Adipose tissue (tissue), 3 donors: ENCODE results near the gene UPK3BL2. TPM values are rescaled to one million over a fixed set of nuclear protein-coding genes. Genes with fewer than 3 reads are reported as not detected.
"Not testable (repeated sequence)": the region's sequence is repeated elsewhere in the genome, so short reads cannot be mapped to it uniquely, and the experiment has no call there.

Experiments used
- H3K27ac ChIP-seq: one replicate; pipeline ENCODE4 v1.5.1; 2013; ENCODE audit warnings: low read depth, low read length
- WGBS, 3 donors: extraction: QIAGEN DNeasy Blood & Tissue Kit; methylation state at CpG; one replicate each; pipeline ENCODE4 v1.1.7; 2013; 5-methylcytosine and 5-hydroxymethylcytosine counted together
- polyA plus RNA-seq, 3 donors: library from polyadenylated mRNA; stranded (reverse); fragments of 200-250 nt; gene quantifications; one replicate each; pipeline ENCODE4 v1.2.3, GENCODE V29; 2013
- donor health status: healthy with polysubstance abuse.
- donor health status: Bipolar disorder and iron deficiency.
- donor health status: healthy.

UPK3BL2 gene
- polyA plus RNA-seq, 3 donors: 3.6 to 9.8 (median 6.8) TPM

DNA sequence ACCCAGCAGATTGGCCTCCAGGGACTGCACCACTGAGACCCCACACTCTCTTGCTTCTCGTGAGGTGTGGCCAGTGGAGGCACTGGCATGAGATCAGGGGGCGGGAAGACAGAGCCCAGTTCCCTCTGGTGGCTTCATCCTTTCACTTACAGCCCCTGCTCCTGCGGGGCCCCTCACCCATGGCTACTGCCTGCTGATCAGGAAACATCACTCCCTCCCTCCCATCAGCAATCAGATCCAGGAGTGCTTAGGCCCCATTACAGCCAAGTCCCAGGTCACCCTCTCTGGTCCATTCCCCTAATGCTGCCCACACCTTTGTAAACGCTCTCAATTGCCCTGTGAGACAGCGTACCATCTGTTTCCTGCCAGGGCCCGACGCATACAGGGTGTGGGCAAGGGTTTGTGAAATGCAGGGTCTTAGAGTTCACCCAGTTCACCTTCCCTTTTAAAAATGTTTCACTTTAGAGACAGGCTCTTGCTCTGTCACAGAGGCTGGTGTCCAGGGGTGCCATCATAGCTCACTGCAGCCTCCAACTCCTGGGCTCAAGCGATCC, 8.4 kb downstream of the UPK3BL2 start:
- WGBS, 3 donors: 24 to 79% (median 73%) methylated on average over 3 to 4 of the region's 8 CpGs

DNA sequence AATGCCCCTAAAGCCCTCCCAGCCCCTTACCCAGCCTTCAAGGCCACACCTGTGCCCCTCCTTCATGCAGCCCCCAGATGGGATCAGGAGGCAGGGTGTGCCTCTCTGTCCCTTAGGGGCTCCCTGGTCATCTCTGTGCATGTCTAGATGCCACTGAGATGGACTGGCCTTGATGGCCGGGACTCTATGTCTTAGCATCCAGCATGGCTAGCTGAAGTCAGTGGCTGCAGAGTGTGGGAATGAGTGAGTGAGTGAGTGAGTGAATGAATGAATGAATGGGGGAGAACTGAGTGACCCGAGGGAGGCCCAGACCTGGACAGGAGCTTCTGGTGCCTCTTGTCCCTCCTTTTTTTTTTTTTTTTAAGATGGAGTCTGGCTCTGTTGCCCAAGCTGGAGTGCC, 11.4 kb downstream of the UPK3BL2 start:
- H3K27ac ChIP-seq: not testable (repeated sequence)
- 92 to 98% (median 94%) methylated on average over 2 of the region's 2 CpGs for WGBS, 3 donors

More for the DNA sequence above, 8.4 kb downstream of the UPK3BL2 start:
- not testable (repeated sequence) for H3K27ac ChIP-seq

DNA sequence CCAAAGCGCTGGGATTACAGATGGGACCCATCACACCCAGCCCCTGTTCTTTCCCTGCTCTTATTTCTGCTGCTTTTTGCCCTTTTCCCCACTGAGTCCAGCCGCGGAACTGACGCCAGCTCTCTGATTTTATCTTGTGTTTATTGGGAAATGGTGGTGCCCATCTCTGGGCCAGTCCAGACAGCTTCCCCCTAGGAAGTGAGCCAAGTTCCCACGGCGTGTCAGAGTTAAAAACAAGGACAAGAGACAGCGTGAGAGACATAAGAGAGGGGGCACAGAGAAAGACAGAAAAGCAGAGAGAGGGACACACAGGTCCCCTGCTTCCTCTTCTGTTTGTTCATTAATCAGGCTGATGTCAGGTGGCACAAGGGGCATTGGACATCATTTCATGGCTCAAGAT, 11.9 kb downstream of the UPK3BL2 start:
- H3K27ac ChIP-seq: not testable (repeated sequence)
- no CpG with 5 or more reads among the region's 7 CpGs for WGBS, 3 donors

DNA sequence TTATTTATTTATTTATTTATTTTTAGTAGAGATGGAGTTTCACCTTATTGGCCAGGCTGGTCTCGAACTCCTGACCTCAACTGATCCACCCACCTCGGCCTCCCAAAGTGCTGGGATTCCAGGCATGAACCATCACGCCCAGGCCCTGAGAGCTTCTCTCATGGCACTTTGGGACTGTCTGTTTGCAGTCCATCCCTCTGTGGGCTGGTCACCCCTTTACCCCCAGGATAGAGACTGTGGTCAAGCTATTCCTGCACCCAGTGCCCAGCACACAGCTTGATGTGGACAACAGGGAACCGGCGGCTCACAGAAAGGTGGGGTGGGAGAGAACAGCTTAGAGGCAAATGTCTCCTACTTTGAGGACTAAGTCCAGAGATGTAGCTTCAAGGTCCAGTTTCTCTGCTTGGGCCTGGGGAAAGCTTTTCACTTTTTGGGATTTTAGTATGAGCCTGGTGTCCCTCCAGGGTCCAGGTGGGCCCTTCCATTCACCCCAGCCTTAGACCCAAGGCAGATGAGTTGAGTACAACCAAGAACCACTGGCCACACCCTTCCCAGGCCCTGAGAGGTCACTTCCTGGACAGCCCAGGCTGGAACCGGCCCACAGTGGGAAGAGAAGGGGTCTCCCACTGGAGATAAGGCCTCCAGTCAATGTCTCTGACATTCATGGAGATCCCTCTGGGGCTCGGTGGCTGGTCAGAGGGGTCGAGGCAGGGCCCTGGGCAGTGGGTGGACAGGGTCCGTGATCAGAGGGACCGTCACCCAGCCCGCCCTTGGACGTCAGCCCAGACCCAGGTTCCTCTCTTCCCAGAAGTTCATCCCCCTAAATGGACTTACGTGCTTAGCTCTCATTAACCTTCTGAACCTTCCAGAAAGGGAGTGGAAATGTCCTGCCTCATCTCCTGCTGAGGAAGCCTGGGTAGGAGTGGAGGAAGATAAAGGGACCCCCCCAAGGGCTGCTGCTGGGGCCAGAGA, 15.4 kb downstream of the UPK3BL2 start:
- 80 to 100% (median 100%) methylated on average over 1 to 2 of the region's 13 CpGs for WGBS, 3 donors

DNA sequence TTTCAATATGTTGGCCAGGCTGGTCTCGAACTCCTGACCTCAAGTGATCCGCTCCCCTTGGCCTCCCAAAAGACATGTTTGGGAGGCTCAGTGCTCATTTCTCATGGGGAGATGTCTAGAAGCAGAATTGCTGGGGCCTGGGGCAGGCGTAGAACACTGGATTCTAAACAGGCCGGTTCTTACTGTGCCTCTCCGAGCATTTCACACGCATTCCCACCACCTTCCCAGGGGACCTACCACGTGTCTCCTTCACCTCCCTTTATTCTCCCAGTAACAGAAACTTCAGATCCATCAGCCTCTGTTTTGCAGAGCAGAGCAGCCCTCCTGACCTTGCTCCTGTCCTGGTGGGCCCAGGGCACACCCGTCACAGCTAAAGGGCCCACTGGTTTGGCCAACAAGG, 16.3 kb downstream of the UPK3BL2 start:
- H3K27ac ChIP-seq: not testable (repeated sequence)
- WGBS, 3 donors: 74 to 91% (median 80%) methylated on average over 1 of the region's 8 CpGs

More for the DNA sequence above, 15.4 kb downstream of the UPK3BL2 start:
- not testable (repeated sequence) for H3K27ac ChIP-seq

DNA sequence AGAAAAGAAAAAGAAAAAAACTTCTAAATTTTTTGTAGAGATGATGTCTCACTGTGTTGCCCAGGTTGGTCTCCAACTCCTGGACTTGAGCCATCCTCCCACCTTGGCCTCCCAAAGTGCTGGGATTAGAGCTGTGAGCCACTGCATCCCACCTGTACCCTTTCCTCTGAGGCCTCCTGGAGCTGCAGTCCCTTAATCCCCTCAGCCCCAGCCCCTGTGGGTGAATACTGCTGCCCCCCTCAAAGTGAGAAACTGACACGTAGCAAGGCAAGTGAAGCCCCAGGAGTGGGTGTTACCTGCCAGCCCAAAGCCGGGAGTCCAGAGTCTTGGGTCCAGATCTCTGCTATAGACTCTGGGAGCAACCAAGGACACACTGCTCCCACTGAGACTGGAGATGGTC, 18.7 kb downstream of the UPK3BL2 start:
- 46 to 75% (median 67%) methylated on average over 1 of the region's 2 CpGs for WGBS, 3 donors
- H3K27ac ChIP-seq: not testable (repeated sequence)

DNA sequence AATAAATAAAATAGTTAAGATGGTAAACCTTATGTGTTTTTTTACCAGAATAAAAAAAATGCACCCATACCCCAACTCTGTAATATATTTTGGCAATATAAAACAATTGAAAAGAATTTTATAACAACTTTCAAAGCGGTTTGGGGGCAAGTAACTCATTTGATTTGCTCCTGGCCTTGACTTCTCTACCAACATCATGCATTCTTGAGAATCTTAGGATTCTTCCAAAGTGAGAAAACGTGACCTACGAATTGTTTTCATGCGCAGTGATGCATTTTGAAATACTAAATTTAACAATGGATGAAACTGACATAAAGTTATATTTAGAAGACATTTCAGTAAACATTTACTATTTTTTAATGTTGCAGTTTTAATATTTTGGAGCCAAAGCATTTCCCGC, 22.7 kb downstream of the UPK3BL2 start:
- H3K27ac ChIP-seq: not testable (repeated sequence)
- 77 to 90% methylated on average over 4 of the region's 5 CpGs; no CpG with 5 or more reads in 1 of the 3 donors for WGBS, 3 donors

DNA sequence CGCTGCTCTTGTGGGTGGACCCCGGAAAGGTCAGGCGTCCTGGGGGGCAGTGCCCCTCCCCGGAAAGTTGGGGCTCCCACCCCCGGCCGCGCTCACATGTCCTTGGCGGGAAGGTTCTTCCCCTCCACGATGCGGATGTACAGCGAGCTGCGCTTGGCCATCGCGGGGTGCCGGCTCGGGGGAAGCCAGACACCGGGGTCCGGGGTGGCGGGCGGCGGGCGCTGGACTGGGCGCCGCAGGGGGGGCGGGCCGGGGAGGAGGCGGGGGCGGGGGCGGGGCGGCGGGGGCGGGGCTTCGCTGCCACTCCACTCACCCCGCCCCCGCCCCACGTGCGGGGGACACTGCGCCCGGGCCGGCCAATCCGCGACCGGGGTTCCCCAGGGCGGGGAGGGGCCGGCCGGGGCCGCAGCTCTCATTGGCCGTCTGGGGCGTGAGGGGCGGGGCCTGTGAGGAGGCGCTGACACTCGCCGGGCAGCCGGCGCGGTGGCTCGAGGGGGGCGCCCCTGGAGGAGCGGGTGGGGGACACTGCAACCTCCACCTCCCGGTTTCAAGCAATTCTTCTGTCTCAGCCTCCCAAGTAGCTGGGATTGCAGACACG, 25.8 kb downstream of the UPK3BL2 start, which contains the start of gene RASA4B:
Gene RASA4B, minus strand, starts transcription at position 228 of the 598 bp plus-strand sequence. Its CDS starts 67 bp downstream, at position 161.
- not testable (repeated sequence) for H3K27ac ChIP-seq
- WGBS, 3 donors: 0 to 5% (median 0%) methylated on average over 4 to 12 of the region's 61 CpGs

DNA sequence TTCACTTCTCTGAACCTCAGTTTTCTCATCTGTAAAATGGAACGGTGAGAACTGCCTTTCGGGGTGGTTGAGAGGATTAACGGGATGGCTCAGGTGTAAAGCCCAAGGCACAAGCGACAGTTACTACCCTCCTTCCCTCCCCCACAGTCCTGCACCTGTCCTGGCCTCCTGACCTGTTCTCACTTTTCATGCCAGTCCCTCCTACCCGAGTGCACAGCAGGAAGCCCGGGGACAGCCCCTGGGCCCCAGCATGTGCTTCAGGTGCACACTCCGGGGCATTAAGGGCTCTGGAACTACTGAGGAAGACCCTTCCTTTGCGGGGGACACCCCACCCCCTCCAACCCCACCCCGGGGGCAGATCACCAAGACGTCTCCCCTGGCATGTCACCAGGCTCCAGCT, 26.5 kb downstream of the UPK3BL2 start:
- no CpG with 5 or more reads among the region's 10 CpGs for WGBS, 3 donors
- H3K27ac ChIP-seq: not testable (repeated sequence)

DNA sequence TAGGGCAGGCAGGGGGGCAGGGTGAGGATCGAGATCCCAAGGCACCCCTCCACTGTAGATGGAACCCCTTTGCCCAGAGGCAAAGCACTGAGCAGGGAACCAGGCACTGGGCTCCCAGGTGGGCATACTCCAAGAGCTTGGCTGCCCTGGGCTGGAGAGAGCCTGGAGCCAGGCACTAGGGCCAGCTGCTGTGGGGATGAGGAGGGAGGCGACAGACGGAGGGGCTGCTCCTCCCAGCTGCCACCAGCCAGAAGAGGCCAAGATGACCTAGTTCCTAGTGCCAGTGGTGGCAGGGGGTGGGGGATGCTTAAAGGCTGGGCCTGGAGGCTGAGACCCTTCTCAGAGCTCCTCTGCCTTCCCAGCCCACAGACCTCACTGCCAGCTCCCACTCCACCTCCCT, 27.6 kb downstream of the UPK3BL2 start:
- no CpG with 5 or more reads among the region's 3 CpGs for WGBS, 3 donors
- H3K27ac ChIP-seq: not testable (repeated sequence)

DNA sequence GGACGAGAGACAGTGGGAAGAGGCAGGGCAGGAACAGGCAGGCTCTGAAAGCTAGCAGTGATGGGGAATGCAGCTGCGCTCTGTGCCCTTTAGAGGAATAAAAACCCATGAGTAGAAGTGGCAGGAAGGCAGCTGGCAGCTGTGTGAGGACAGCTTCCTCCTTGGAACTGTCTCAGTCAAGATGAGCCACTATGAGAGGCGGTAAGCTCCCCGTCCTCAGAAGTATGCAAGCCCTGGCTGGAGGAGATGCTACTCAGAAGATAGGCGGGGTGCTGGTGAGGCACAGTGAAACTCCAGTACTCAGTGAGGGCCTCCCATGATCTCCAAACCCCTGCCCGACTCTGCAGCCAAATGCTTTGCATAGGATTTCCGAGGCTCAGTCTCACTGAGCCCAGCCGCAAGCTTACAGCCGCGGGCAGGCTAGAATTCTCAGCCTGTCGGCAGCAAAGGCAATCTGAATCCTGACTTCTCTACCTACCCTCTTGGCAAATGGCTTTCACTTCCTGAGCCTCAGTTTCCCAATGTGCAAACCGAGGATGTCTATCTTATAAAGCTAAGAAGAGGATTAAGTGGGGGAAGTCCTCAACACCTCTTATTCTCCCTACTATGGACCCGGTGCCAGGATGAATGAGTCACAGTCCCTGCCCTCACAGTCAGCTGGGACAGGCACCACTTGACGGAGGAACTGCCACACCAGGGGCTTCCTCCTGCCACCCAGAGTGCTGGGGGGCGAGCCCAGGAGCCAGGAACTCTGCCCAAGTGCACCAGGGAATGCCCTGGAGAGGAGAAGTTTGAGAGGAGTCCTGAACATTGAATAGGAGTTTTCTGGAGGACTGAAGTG, 28.4 kb downstream of the UPK3BL2 start:
- not testable (repeated sequence) for H3K27ac ChIP-seq
- 0 to 60% methylated on average over 2 of the region's 15 CpGs; no CpG with 5 or more reads in 1 of the 3 donors for WGBS, 3 donors

DNA sequence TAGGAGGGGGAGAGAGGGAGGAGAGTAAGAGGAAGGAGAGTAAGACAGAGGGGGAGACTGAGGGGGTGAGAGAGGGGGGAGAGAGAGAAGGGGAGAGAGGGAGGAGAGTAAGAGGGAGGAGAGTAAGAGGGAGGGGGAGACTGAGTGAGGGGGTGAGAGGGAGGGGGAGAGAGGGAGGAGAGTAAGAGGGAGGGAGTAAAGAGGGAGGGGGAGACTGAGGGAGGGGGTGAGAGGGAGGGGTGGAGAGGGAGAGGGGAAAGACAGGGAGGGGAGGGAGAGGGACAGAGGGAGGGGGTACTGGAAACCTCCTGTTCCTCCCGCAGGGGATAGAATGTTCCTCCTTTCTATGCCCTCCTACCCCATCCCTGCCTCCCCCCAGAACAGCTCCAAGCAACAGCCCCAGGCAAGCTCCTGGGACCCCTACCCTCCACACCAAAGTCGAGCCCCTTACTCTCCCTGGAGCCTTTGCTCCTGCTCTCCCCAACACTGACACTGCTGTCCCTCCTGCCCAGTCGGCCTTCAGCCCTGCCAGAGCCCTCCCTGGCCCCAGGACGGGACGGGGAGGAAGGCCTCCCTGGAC, 30.8 kb downstream of the UPK3BL2 start:
- 9 to 18% (median 10%) methylated on average over 3 to 5 of the region's 5 CpGs for WGBS, 3 donors
- not testable (repeated sequence) for H3K27ac ChIP-seq

DNA sequence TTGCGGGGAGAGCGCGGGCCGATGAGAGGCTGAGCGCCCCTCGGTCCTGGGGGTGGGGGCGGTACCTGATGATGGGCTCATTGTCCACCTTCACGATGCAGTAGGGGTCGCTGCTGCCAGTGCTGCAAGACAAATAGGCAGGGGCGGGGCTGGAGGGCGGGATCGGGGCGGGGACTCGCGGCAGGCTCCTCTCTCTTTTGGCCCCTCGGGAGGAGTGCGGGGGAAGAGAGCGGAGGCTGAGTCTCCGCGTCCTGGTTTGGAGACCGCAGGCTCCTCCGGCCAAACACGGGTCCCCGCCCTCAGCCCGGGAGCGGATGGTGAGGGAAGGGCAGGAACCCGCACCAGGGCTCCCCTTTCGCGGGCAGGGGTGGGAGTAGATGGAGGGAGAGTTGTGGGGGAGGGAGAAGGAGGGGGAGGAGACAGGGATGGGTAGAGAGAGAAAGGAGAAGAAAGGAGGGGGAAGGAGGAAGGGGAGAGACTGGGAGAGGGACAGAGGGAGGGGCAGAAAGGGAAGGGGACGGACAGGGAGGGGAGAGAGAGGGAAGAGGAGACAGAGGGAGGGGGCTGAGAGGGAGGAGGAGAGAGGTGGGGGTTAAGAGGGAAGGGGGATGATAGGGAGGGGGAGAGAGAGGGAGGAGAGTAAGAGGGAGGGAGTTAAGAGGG, 31.5 kb downstream of the UPK3BL2 start:
- WGBS, 3 donors: no CpG with 5 or more reads among the region's 30 CpGs
- H3K27ac ChIP-seq: not testable (repeated sequence)

DNA sequence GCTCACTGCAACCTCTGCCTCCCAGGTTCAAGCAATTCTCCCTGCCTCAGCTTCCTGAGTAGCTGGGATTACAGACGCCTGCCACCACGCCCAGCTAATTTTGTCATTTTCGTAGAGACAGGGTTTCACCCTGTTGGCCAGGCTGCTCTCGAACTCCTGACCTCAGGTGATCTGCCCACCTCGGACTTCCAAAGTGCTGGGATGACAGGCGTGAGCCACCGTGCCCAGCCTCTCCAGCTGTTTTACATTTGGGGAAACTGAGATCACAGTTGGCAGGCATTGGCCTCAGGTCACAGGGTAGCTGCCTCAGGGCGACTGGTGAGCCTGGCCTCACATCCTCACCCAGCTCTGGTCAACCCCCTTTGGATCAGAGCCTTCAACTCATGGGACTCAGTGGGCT, 32.9 kb downstream of the UPK3BL2 start:
- H3K27ac ChIP-seq: not testable (repeated sequence)
- 66 to 70% (median 67%) methylated on average over 4 of the region's 8 CpGs for WGBS, 3 donors

DNA sequence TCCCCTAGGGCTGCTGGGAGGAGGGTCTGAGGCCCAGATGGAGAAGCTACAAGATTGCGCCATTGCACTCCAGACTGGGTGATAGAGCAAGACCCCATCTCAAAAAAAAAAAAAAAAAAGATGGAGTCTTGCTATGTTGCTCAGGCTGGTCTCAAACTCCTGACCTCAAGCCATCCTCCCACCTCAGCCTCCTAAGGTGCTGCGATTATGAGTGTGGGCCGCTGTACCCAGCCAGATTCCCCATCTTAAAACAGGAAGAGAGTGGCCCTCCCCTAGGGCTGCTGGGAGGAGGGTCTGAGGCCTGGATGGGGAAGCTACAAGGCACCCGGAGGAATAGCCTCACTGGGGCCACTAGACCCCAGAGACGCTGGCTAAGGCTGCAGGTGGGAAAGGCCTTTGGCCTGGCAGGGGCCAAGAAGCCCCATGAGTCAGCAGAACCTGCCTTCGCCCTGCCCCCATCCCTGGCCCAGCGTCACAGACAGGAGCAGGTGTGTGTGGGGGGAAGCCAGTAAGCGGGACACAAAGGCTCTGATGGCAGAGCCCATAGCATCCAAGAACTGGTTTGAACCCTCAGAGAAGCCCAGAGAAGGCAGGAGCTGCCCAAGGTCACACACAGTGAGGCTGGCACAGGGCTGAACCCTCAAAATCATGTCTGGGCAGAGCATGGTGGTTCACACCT, 35.9 kb downstream of the UPK3BL2 start:
- H3K27ac ChIP-seq: not testable (repeated sequence)
- 69 to 79% (median 70%) methylated on average over 2 of the region's 8 CpGs for WGBS, 3 donors

DNA sequence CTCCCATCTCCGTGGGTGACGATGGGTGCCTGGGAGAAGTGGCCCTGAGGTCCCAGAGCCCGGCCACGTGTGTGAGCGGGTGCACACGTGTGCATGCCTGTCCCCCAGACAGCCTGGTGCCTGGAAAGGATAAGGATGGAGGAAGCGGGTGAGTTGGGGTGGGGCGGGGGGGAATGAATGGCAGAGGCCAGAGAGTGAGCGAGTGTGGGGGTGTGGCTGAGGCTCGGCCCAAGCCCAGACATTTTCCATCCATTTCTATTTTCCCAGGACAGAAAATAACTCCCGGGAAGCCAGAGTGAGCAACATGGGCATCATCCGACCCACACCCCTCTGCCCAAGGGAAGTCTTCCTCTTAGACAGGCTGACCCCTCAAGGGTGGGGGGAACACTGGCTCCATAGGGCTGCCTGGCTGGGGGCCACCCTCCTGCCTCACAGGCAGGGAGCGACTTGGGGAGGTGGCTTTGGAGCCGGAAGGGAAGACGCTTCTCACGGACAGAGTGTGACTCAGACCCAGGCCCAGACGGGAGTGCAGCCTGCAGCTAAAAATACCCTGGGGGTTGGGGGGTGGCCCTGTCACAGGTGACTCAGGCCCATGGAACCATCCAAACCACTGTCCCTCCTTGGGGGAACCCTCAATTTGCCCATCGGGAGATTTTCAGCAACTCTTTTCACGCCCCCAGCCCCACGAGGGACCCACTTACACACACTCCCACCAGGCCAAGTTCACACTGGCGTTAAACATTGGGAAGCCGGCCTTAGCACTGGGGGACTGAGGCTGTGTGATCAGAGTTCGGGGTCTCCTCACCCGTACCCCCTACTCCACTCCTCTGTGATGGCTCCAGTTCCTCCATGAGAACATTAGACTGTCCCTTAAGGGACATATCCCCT, 38.0 kb downstream of the UPK3BL2 start:
- WGBS, 3 donors: 82 to 94% (median 83%) methylated on average over 4 to 5 of the region's 24 CpGs
- not testable (repeated sequence) for H3K27ac ChIP-seq
